ENCODE measurements around the gene AGTPBP1.
"Not testable (repeated sequence)": the region's sequence is repeated elsewhere in the genome, so short reads cannot be mapped to it uniquely, and the experiment has no call there.

Gene AGTPBP1

GRCh38 chr9:85723215-85723614, 18.5 kb downstream of the AGTPBP1 start:
- DNase-seq (ENCODE audit: low read depth in 2 of 2), result no peak

- not testable (repeated sequence) for DNase-seq (ENCODE audit: low read depth in 2 of 2)
Measured at GRCh38 chr9:85719411-85719810, 22.3 kb downstream of the AGTPBP1 start.

- not testable (repeated sequence) for DNase-seq (ENCODE audit: low read depth in 2 of 2)
Measured at GRCh38 chr9:85717818-85718217, 23.9 kb downstream of the AGTPBP1 start.

- DNase-seq (ENCODE audit: low read depth in 2 of 2), result no peak
Measured at GRCh38 chr9:85717220-85717619, 24.5 kb downstream of the AGTPBP1 start.

GRCh38 chr9:85716031-85716877, 25.5 kb downstream of the AGTPBP1 start:
- DNase-seq (ENCODE audit: low read depth in 2 of 2), result no peak

GRCh38 chr9:85715587-85715986, 26.2 kb downstream of the AGTPBP1 start:
- no peak for DNase-seq (ENCODE audit: low read depth in 2 of 2)

- DNase-seq (ENCODE audit: low read depth in 2 of 2), result no peak
Measured at GRCh38 chr9:85713897-85714296, 27.9 kb downstream of the AGTPBP1 start.

GRCh38 chr9:85704744-85705143, 37.0 kb downstream of the AGTPBP1 start:
- DNase-seq (ENCODE audit: low read depth in 2 of 2), result no peak

GRCh38 chr9:85703398-85703797, 38.4 kb downstream of the AGTPBP1 start:
- no peak for DNase-seq (ENCODE audit: low read depth in 2 of 2)

GRCh38 chr9:85702726-85703289, 38.9 kb downstream of the AGTPBP1 start:
- no peak for DNase-seq (ENCODE audit: low read depth in 2 of 2)

- no peak for DNase-seq (ENCODE audit: low read depth in 2 of 2)
Measured at GRCh38 chr9:85702191-85702590, 39.6 kb downstream of the AGTPBP1 start.

- no peak for DNase-seq (ENCODE audit: low read depth in 2 of 2)
Measured at GRCh38 chr9:85700330-85700729, 41.4 kb downstream of the AGTPBP1 start.

GRCh38 chr9:85688361-85688760, 53.4 kb downstream of the AGTPBP1 start:
- DNase-seq (ENCODE audit: low read depth in 2 of 2), result no peak

GRCh38 chr9:85685081-85685480, 56.7 kb downstream of the AGTPBP1 start:
- no peak for DNase-seq (ENCODE audit: low read depth in 2 of 2)

GRCh38 chr9:85676790-85677189, 65.0 kb downstream of the AGTPBP1 start:
- no peak for DNase-seq (ENCODE audit: low read depth in 2 of 2)

- no peak for DNase-seq (ENCODE audit: low read depth in 2 of 2)
Measured at GRCh38 chr9:85667374-85667773, 74.4 kb downstream of the AGTPBP1 start.

- no peak for DNase-seq (ENCODE audit: low read depth in 2 of 2)
Measured at GRCh38 chr9:85666086-85666485, 75.7 kb downstream of the AGTPBP1 start.

GRCh38 chr9:85662573-85662972, 79.2 kb downstream of the AGTPBP1 start:
- DNase-seq (ENCODE audit: low read depth in 2 of 2), result no peak

GRCh38 chr9:85658716-85659115, 83.0 kb downstream of the AGTPBP1 start:
- DNase-seq (ENCODE audit: low read depth in 2 of 2), result no peak

GRCh38 chr9:85653153-85653552, 88.6 kb downstream of the AGTPBP1 start:
- DNase-seq (ENCODE audit: low read depth in 2 of 2), result no peak

- DNase-seq (ENCODE audit: low read depth in 2 of 2), result no peak
Measured at GRCh38 chr9:85647571-85647970, 94.2 kb downstream of the AGTPBP1 start.

GRCh38 chr9:85645909-85646627, 95.7 kb downstream of the AGTPBP1 start:
- no peak for DNase-seq (ENCODE audit: low read depth in 2 of 2)

GRCh38 chr9:85640425-85640824, 101.3 kb downstream of the AGTPBP1 start:
- DNase-seq (ENCODE audit: low read depth in 2 of 2), result no peak
